Measurements from ENCODE around the gene KIF13A. TPM values are rescaled to one million over a fixed set of nuclear protein-coding genes. Genes with fewer than 3 reads are reported as not detected.

Gene KIF13A
- total and polyA plus RNA-seq, 12 donors: 16.7 to 198 (median 97.8) TPM

DNA sequence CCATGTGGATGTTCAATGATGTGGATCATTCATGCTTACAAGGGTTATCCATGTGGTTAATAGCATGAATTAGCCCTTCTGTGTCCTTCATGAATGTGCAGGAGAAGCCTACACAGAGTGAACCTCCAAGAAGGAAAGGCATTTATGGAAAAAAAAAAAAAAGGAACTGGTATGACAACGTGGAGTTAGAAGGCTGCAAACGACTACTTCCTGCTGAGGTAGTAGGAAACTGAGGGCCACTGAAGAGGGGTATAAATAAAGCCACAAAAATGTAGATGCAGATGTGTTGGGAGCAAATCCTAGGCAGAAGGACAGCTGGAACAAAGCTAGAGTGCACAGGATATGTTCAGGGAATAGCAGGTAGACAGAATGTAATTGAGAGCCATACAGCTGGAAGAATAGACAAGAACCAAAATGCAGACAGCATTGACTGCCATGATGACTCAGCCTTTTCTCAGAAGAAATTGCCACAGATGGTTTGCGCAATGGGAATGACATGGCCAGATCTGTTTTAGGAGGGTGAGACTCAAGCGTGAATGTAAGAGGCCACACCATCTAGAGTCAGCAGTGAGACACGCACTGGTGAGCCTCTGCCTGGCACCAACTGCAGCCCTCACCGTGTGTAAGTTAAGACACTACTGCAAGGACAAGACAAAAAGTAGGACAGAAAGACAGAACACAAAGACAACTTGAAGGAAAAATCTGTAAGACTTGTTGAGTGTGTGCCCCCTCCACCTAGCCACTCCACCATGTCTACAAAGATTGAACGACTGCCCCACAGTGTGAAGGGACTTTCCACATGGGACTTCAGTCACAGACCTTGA, 79.8 kb downstream of the KIF13A start:
- DNase-seq (peak; percentile 27 to 47), ATAC-seq (peak; percentile 59 to 95 (median 74))
- 56 to 64% methylated on average over 7 of the region's 7 CpGs for WGBS, 2 donors
- TF ChIP-seq CTCF (IDR thresholded peaks at IDR 0.05): peak in 2 of 9 donors; percentile 15 to 18
- Histone ChIP-seq H3K27ac (peak overlapping the region in 7 of 10 donors; percentile 11 to 83 (median 50)), H3K4me3 (peak overlapping the region in 1 of 10 donors; percentile 4), H3K9me3 (no peaks in the 10 kb centered on the region), H3K36me3 (no peaks in the 10 kb centered on the region), H3K27me3 (no peaks in the 10 kb centered on the region), H3K4me1 (peaks cover 4 to 94% (median 79%) of the 10 kb centered on the region in 9 donors)
- intact Hi-C loops (cut with DNase I): no loop called here

GRCh38 chr6:17905611-17906592, 81.5 kb downstream of the KIF13A start:
- Histone ChIP-seq H3K27ac (peak overlapping the region in 3 of 10 donors; percentile 28 to 83 (median 52)), H3K4me3 (no peak overlapping the region), H3K9me3 (no peaks in the 10 kb centered on the region), H3K36me3 (no peaks in the 10 kb centered on the region), H3K4me1 (peaks cover under 1 to 92% (median 63%) of the 10 kb centered on the region in 9 donors), H3K27me3 (no peaks in the 10 kb centered on the region)
- ATAC-seq (no peak), DNase-seq (no peak)
- 95 to 98% methylated on average over 2 of the region's 2 CpGs for WGBS, 2 donors
- intact Hi-C loops (cut with DNase I): no loop called here
- no peak for TF ChIP-seq CTCF (IDR thresholded peaks at IDR 0.05)

DNA sequence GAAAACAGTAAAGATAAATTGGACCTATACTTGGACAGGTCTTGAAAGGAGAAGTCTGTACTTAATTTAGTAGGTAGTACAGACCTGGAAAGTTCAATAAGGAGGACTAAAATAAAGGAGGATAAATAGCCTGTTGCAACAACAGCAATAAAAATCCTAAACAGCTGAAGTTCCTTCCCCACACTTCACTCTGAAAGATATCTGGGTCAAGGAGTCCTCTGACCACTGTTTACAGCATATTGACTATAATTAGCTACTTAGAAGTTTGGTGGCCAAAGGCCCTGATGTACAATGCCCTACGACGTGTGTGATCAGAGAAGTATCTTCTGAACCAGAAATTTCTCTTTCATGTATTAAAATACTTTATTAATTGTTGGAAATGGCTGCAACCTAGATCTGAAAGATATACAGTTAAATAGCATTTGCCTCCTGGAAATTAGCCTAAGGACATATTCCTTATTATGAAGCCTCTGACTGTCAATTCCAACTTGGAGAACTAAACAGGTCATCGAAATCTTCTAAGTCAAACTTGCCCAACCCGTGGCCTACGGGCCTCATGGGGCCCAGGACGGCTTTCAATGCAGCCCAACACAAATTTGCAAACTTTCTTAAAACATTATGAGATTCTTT, 82.8 kb downstream of the KIF13A start:
- Histone ChIP-seq H3K27ac (peak overlapping the region in 6 of 10 donors; percentile 0 to 83 (median 42)), H3K9me3 (no peaks in the 10 kb centered on the region), H3K4me1 (peaks cover 0 to 79% (median 56%) of the 10 kb centered on the region in 9 donors), H3K27me3 (no peaks in the 10 kb centered on the region), H3K36me3 (no peaks in the 10 kb centered on the region), H3K4me3 (no peak overlapping the region)
- WGBS, 2 donors: 70 to 73% methylated on average over 6 of the region's 6 CpGs
- no peak for TF ChIP-seq CTCF (IDR thresholded peaks at IDR 0.05)
- ATAC-seq (peak in 2 of 8 donors; percentile 35 to 53), DNase-seq (no peak)
- intact Hi-C loops (cut with DNase I): no loop called here

GRCh38 chr6:17902974-17903373, 84.5 kb downstream of the KIF13A start:
- Histone ChIP-seq H3K27ac (peak overlapping the region in 2 of 10 donors; percentile 6 to 28), H3K4me1 (peaks cover 0 to 68% (median 47%) of the 10 kb centered on the region in 9 donors), H3K9me3 (no peaks in the 10 kb centered on the region), H3K4me3 (no peak overlapping the region), H3K27me3 (no peaks in the 10 kb centered on the region), H3K36me3 (peaks cover 0 to 2% (median 0%) of the 10 kb centered on the region in 9 donors)
- TF ChIP-seq CTCF (IDR thresholded peaks at IDR 0.05): no peak
- 28 to 47% methylated on average over 1 of the region's 1 CpG for WGBS, 2 donors
- no peak for DNase-seq
- intact Hi-C loops (cut with DNase I): no loop called here
- ATAC-seq: no peak
